Measurements from ENCODE around the gene STK35.

Gene STK35

DNA sequence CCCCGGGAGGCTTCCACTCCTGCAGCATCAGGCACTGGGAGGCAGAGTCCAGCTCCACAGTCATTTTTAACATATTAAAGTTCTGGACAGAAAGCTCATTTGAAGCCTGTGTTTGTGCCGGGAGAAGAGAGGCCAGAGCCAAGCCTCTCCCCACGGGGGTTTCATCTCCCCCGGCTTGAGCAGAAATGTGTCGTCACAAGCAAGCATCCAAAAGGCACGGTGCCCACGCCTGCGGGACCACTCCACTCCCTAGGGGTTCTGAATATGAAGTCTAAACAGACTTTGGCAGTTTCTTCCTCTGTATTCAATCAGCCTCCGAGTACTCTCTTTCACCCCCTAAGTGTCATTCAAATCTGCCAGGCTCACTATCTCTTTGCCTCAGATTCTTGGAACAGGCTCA lies 75.3 kb downstream of the STK35 start:
- no peak overlapping the region for H3K4me3 ChIP-seq (ENCODE audit: low read length)
- no peak overlapping the region for H3K4me2 ChIP-seq (ENCODE audit: low read length)
- TF ChIP-seq, protein P1, sequence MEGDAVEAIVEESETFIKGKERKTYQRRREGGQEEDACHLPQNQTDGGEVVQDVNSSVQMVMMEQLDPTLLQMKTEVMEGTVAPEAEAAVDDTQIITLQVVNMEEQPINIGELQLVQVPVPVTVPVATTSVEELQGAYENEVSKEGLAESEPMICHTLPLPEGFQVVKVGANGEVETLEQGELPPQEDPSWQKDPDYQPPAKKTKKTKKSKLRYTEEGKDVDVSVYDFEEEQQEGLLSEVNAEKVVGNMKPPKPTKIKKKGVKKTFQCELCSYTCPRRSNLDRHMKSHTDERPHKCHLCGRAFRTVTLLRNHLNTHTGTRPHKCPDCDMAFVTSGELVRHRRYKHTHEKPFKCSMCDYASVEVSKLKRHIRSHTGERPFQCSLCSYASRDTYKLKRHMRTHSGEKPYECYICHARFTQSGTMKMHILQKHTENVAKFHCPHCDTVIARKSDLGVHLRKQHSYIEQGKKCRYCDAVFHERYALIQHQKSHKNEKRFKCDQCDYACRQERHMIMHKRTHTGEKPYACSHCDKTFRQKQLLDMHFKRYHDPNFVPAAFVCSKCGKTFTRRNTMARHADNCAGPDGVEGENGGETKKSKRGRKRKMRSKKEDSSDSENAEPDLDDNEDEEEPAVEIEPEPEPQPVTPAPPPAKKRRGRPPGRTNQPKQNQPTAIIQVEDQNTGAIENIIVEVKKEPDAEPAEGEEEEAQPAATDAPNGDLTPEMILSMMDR (IDR thresholded peaks at IDR 0.05; ENCODE audit: low read depth, low read length, poor library complexity, severe bottlenecking): no peak
- no peak for TF ChIP-seq EZH2phosphoT487 (IDR thresholded peaks at IDR 0.05; ENCODE audit: borderline replicate concordance, low read length)
- no peaks in the 10 kb centered on the region for H3K36me3 ChIP-seq (ENCODE audit: control insufficient read depth, low read length)
- no peaks in the 10 kb centered on the region for H3K4me1 ChIP-seq (ENCODE audit: control insufficient read depth, low read length)
- H3K79me2 ChIP-seq (ENCODE audit: control insufficient read depth, low read length): no peaks in the 10 kb centered on the region
- H4K20me1 ChIP-seq (ENCODE audit: control insufficient read depth, insufficient read depth, low read depth, low read length): no peaks in the 10 kb centered on the region
- peaks cover 5% of the 10 kb centered on the region for H3K27me3 ChIP-seq (ENCODE audit: control insufficient read depth, low read length)
- no peaks in the 10 kb centered on the region for H3K9me3 ChIP-seq (ENCODE audit: control insufficient read depth, insufficient read depth, low read length)
- no peak overlapping the region for H3K27ac ChIP-seq (ENCODE audit: low read depth, low read length)
- no peaks in the 10 kb centered on the region for H3K9me2 ChIP-seq (replicated peaks; ENCODE audit: control insufficient read depth, low read length)
- H3F3A ChIP-seq (ENCODE audit: control insufficient read depth, insufficient read depth): no peaks in the 10 kb centered on the region

DNA sequence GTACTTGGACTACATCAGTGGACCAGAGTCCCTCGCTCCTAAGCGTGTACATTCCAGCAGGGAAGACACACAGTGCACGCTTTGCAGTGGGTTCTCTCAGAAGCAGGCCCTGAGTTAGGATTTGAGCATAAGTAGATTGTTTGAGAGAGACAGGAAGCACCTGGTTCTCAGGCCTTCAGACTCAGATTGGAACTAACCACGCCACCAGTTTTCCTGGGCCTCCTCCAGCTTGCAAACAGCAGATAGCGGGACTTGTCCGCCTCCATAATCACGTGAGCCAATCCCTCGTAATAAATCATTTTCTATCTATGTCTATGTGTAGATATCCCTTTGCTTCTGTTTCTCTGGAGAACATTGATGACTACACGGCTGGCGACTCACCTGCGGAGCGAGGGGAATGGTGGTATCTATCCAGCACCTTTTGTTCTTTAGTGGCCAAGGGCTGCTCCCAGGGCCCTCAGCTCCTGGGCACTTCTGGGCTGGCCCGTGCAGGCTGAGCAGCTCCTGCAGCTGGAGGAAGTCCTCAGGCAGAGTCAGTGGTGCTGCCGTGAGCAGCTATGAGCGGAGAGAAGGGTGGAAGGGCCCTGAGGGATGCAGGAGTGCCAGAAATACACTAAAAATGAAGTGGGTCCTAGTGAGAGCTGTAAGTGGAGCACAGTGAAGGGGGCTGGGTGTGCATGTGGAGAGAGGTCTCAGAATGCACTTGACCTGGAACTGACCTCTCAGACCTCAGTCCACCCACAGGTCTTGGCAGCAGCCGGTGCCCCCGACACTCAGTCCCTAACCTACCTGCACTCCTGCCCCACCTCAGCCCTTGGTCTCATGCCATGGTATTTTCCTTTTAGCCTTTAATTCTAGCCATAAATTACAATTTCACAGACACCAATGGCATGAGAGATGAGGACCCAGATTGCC lies 76.9 kb downstream of the STK35 start:
- H3K4me2 ChIP-seq (ENCODE audit: low read length): no peak overlapping the region
- H3K27me3 ChIP-seq (ENCODE audit: control insufficient read depth, low read length): peaks cover 9% of the 10 kb centered on the region
- H3K36me3 ChIP-seq (ENCODE audit: control insufficient read depth, low read length): no peaks in the 10 kb centered on the region
- H3K9me3 ChIP-seq (ENCODE audit: control insufficient read depth, insufficient read depth, low read length): no peaks in the 10 kb centered on the region
- no peaks in the 10 kb centered on the region for H3K79me2 ChIP-seq (ENCODE audit: control insufficient read depth, low read length)
- no peaks in the 10 kb centered on the region for H4K20me1 ChIP-seq (ENCODE audit: control insufficient read depth, insufficient read depth, low read depth, low read length)
- TF ChIP-seq, protein P1 (IDR thresholded peaks at IDR 0.05; ENCODE audit: low read depth, low read length, poor library complexity, severe bottlenecking): no peak
- TF ChIP-seq EZH2phosphoT487 (IDR thresholded peaks at IDR 0.05; ENCODE audit: borderline replicate concordance, low read length): no peak
- no peaks in the 10 kb centered on the region for H3K4me1 ChIP-seq (ENCODE audit: control insufficient read depth, low read length)
- H3K9me2 ChIP-seq (replicated peaks; ENCODE audit: control insufficient read depth, low read length): no peaks in the 10 kb centered on the region
- no peak overlapping the region for H3K4me3 ChIP-seq (ENCODE audit: low read length)
- H3K27ac ChIP-seq (ENCODE audit: low read depth, low read length): no peak overlapping the region
- no peaks in the 10 kb centered on the region for H3F3A ChIP-seq (ENCODE audit: control insufficient read depth, insufficient read depth)

DNA sequence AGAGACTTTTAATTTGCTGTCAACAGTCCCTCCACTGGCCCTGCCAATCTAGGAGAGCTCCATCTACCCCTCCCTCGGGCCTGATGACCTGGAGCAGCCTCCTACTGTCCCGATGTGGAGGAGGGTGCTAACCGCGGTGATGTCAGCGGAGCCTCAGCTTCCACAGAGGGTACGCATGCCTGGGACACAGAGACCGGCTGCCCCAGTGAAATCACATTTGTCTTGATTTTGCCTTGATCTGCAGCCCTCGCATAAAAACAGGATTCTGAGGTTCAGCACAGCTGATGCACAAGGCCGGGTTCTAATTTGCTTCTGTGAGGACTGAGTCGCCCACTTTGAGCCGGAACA lies 77.6 kb downstream of the STK35 start:
- no peaks in the 10 kb centered on the region for H4K20me1 ChIP-seq (ENCODE audit: control insufficient read depth, insufficient read depth, low read depth, low read length)
- no peak overlapping the region for H3K4me3 ChIP-seq (ENCODE audit: low read length)
- no peaks in the 10 kb centered on the region for H3F3A ChIP-seq (ENCODE audit: control insufficient read depth, insufficient read depth)
- no peaks in the 10 kb centered on the region for H3K9me3 ChIP-seq (ENCODE audit: control insufficient read depth, insufficient read depth, low read length)
- no peaks in the 10 kb centered on the region for H3K79me2 ChIP-seq (ENCODE audit: control insufficient read depth, low read length)
- H3K36me3 ChIP-seq (ENCODE audit: control insufficient read depth, low read length): no peaks in the 10 kb centered on the region
- H3K9me2 ChIP-seq (replicated peaks; ENCODE audit: control insufficient read depth, low read length): no peaks in the 10 kb centered on the region
- H3K4me1 ChIP-seq (ENCODE audit: control insufficient read depth, low read length): no peaks in the 10 kb centered on the region
- no peak overlapping the region for H3K4me2 ChIP-seq (ENCODE audit: low read length)
- H3K27me3 ChIP-seq (ENCODE audit: control insufficient read depth, low read length): peaks cover 11% of the 10 kb centered on the region
- no peak for TF ChIP-seq EZH2phosphoT487 (IDR thresholded peaks at IDR 0.05; ENCODE audit: borderline replicate concordance, low read length)
- no peak overlapping the region for H3K27ac ChIP-seq (ENCODE audit: low read depth, low read length)

DNA sequence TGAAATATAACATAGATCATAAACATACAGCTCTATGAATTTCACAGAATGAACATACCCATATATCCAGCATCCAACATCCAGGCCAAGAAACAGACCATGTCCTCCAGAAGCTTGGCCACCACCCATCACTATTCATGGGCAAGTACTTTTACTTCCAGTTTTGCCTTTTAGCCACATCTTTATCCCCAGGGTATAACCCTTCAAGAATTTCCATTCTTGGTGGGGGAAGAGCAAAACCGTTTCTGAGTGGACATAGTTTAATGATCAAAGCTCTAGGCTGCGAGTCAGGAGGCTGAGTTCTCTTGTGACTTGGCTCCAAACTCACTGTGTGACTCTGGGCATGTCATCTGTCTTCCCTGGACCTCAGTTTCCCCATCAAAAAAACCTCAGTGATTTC lies 78.3 kb downstream of the STK35 start:
- Histone ChIP-seq H3K9me3 (ENCODE audit: control insufficient read depth, insufficient read depth, low read length) (no peaks in the 10 kb centered on the region), H3F3A (ENCODE audit: control insufficient read depth, insufficient read depth) (no peaks in the 10 kb centered on the region), H3K4me2 (ENCODE audit: low read length) (no peak overlapping the region), H3K27ac (ENCODE audit: low read depth, low read length) (no peak overlapping the region), H4K20me1 (ENCODE audit: control insufficient read depth, insufficient read depth, low read depth, low read length) (no peaks in the 10 kb centered on the region), H3K4me1 (ENCODE audit: control insufficient read depth, low read length) (no peaks in the 10 kb centered on the region), H3K27me3 (ENCODE audit: control insufficient read depth, low read length) (peaks cover 11% of the 10 kb centered on the region), H3K36me3 (ENCODE audit: control insufficient read depth, low read length) (no peaks in the 10 kb centered on the region), H3K9me2 (replicated peaks; ENCODE audit: control insufficient read depth, low read length) (no peaks in the 10 kb centered on the region), H3K4me3 (ENCODE audit: low read length) (no peak overlapping the region), H3K79me2 (ENCODE audit: control insufficient read depth, low read length) (no peaks in the 10 kb centered on the region)
- TF ChIP-seq, protein P1 (IDR thresholded peaks at IDR 0.05; ENCODE audit: low read depth, low read length, poor library complexity, severe bottlenecking): no peak
- no peak for TF ChIP-seq EZH2phosphoT487 (IDR thresholded peaks at IDR 0.05; ENCODE audit: borderline replicate concordance, low read length)
